ENCODE results near the gene ASXL2.
"Not testable (repeated sequence)": the region's sequence is repeated elsewhere in the genome, so short reads cannot be mapped to it uniquely, and the experiment has no call there.

Gene ASXL2

GRCh38 chr2:25913696-25913973 lies 35.3 kb upstream of the ASXL2 start:
- H3K36me3 ChIP-seq (ENCODE audit: control insufficient read depth, insufficient read depth, low read length); H3K4me3 ChIP-seq (ENCODE audit: insufficient read depth, low read depth, low read length, poor library complexity, severe bottlenecking); H3K4me1 ChIP-seq (ENCODE audit: control insufficient read depth, insufficient read depth, low read length, poor library complexity, severe bottlenecking); DNase-seq; H3K27ac ChIP-seq (ENCODE audit: insufficient read depth, low read length, poor library complexity, severe bottlenecking); H3K9me3 ChIP-seq (ENCODE audit: control insufficient read depth, low read length); H3K27me3 ChIP-seq (replicated peaks; ENCODE audit: control insufficient read depth, insufficient read depth, low read length, poor library complexity, severe bottlenecking): not testable (repeated sequence)

DNA sequence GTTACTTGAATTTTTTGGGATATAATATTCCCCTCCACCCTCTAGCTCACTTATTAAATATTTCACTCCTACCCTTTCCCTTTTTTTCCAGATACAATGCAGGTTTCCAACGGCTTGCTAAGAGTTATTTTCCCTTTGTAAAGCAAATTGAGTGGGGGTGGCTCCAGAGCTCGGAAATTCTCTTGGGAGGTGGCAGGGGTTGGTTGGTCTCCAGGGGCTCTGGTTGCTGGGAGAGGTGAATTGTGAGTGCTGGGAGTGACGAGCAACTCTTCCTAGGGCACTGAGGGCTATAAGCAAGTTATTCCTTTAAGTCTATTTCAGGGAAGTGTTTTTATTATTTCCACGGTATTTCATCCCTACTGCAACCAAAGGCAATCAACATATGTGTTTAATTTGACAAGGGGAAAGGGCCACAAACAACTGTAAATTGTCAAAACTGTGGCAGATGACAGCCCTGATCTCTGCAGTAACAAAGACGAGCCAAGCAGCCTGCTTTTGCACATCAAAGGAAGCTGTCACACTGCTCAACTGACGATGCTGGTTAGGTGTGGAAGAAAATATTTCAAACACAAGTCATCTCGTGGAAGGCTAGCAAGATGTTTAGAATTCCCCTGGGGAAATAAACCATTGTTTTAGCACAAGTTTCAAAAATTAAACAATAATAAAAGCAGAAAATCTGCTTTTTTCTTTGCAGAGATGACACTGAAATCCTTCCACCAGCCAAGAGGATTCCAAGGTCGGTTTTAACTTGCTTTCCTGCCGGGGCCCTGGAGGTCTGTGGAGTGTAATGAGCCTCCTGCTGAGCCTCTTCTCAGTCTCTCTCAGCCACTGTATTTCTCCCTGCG lies 34.8 kb upstream of the ASXL2 start:
- H3K27me3 ChIP-seq (replicated peaks; ENCODE audit: control insufficient read depth, insufficient read depth, low read length, poor library complexity, severe bottlenecking), result no peaks in the 10 kb centered on the region
- H3K4me1 ChIP-seq (ENCODE audit: control insufficient read depth, insufficient read depth, low read length, poor library complexity, severe bottlenecking), result no peaks in the 10 kb centered on the region
- DNase-seq, result no peak
- H3K4me3 ChIP-seq (ENCODE audit: insufficient read depth, low read depth, low read length, poor library complexity, severe bottlenecking), result no peak overlapping the region
- H3K9me3 ChIP-seq (ENCODE audit: control insufficient read depth, low read length), result no peaks in the 10 kb centered on the region
- no peak overlapping the region for H3K27ac ChIP-seq (ENCODE audit: insufficient read depth, low read length, poor library complexity, severe bottlenecking)
- H3K36me3 ChIP-seq (ENCODE audit: control insufficient read depth, insufficient read depth, low read length), result no peaks in the 10 kb centered on the region

DNA sequence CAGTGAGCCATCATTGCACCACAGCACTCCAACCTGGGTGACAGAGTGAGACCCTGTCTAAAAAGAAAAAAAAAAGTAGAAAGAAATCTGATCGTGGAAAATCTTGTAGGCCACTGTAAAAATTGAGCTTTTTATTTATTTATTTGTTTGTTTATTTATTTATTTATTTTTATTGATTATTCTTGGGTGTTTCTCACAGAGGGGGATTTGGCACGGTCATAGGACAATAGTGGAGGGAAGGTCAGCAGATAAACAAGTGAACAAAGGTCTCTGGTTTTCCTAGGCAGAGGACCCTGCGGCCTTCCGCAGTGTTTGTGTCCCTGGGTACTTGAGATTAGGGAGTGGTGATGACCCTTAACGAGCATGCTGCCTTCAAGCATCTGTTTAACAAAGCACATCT lies 31.3 kb upstream of the ASXL2 start:
- not testable (repeated sequence) for H3K27ac ChIP-seq (ENCODE audit: insufficient read depth, low read length, poor library complexity, severe bottlenecking); H3K27me3 ChIP-seq (replicated peaks; ENCODE audit: control insufficient read depth, insufficient read depth, low read length, poor library complexity, severe bottlenecking); DNase-seq; H3K9me3 ChIP-seq (ENCODE audit: control insufficient read depth, low read length); H3K4me1 ChIP-seq (ENCODE audit: control insufficient read depth, insufficient read depth, low read length, poor library complexity, severe bottlenecking); H3K4me3 ChIP-seq (ENCODE audit: insufficient read depth, low read depth, low read length, poor library complexity, severe bottlenecking); H3K36me3 ChIP-seq (ENCODE audit: control insufficient read depth, insufficient read depth, low read length)

- H3K9me3 ChIP-seq (ENCODE audit: control insufficient read depth, low read length), result no peaks in the 10 kb centered on the region
- H3K4me3 ChIP-seq (ENCODE audit: insufficient read depth, low read depth, low read length, poor library complexity, severe bottlenecking), result no peak overlapping the region
- H3K4me1 ChIP-seq (ENCODE audit: control insufficient read depth, insufficient read depth, low read length, poor library complexity, severe bottlenecking), result no peaks in the 10 kb centered on the region
- no peak for DNase-seq
- H3K27ac ChIP-seq (ENCODE audit: insufficient read depth, low read length, poor library complexity, severe bottlenecking), result no peak overlapping the region
- H3K36me3 ChIP-seq (ENCODE audit: control insufficient read depth, insufficient read depth, low read length), result no peaks in the 10 kb centered on the region
- H3K27me3 ChIP-seq (replicated peaks; ENCODE audit: control insufficient read depth, insufficient read depth, low read length, poor library complexity, severe bottlenecking), result no peaks in the 10 kb centered on the region
Observed at GRCh38 chr2:25905126-25905525, 26.8 kb upstream of the ASXL2 start.

GRCh38 chr2:25903216-25903776 lies 25.0 kb upstream of the ASXL2 start:
- DNase-seq, result no peak
- no peak overlapping the region for H3K27ac ChIP-seq (ENCODE audit: insufficient read depth, low read length, poor library complexity, severe bottlenecking)
- no peaks in the 10 kb centered on the region for H3K36me3 ChIP-seq (ENCODE audit: control insufficient read depth, insufficient read depth, low read length)
- no peaks in the 10 kb centered on the region for H3K27me3 ChIP-seq (replicated peaks; ENCODE audit: control insufficient read depth, insufficient read depth, low read length, poor library complexity, severe bottlenecking)
- no peaks in the 10 kb centered on the region for H3K9me3 ChIP-seq (ENCODE audit: control insufficient read depth, low read length)
- H3K4me1 ChIP-seq (ENCODE audit: control insufficient read depth, insufficient read depth, low read length, poor library complexity, severe bottlenecking), result no peaks in the 10 kb centered on the region
- H3K4me3 ChIP-seq (ENCODE audit: insufficient read depth, low read depth, low read length, poor library complexity, severe bottlenecking), result no peak overlapping the region

DNA sequence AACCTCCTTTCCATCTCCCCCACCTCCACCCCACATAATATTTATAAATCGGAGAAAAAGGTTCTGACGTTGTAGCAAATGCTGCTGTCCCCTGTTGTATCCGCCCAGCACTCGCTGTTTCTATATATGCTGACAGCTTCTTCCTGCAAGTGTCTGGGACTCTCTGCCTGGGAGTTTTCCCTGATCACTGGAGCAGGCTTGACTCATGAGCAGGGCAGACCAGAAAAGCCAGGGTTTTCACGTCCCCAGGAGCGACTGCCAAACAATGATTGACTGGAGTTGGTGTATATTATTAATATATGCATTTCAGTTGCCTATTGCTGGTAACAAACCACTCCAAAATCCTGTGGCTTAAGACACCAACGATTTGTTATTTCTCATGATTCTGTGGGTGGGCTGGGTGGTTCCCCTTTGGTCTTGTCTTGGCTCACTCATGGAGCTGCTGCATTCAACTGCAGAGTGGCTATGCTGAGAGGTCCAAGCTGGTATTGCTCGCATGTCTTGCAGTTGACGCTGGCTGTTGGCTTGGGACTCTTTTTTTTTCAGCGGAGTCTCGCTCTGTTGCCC lies 21.2 kb upstream of the ASXL2 start:
- H3K4me1 ChIP-seq (ENCODE audit: control insufficient read depth, insufficient read depth, low read length, poor library complexity, severe bottlenecking), result no peaks in the 10 kb centered on the region
- H3K4me3 ChIP-seq (ENCODE audit: insufficient read depth, low read depth, low read length, poor library complexity, severe bottlenecking), result no peak overlapping the region
- H3K27ac ChIP-seq (ENCODE audit: insufficient read depth, low read length, poor library complexity, severe bottlenecking), result no peak overlapping the region
- H3K9me3 ChIP-seq (ENCODE audit: control insufficient read depth, low read length), result no peaks in the 10 kb centered on the region
- DNase-seq, result no peak
- H3K27me3 ChIP-seq (replicated peaks; ENCODE audit: control insufficient read depth, insufficient read depth, low read length, poor library complexity, severe bottlenecking), result no peaks in the 10 kb centered on the region
- no peaks in the 10 kb centered on the region for H3K36me3 ChIP-seq (ENCODE audit: control insufficient read depth, insufficient read depth, low read length)

GRCh38 chr2:25897506-25897905 lies 19.2 kb upstream of the ASXL2 start:
- H3K9me3 ChIP-seq (ENCODE audit: control insufficient read depth, low read length), result no peaks in the 10 kb centered on the region
- H3K4me3 ChIP-seq (ENCODE audit: insufficient read depth, low read depth, low read length, poor library complexity, severe bottlenecking), result no peak overlapping the region
- no peaks in the 10 kb centered on the region for H3K27me3 ChIP-seq (replicated peaks; ENCODE audit: control insufficient read depth, insufficient read depth, low read length, poor library complexity, severe bottlenecking)
- no peak for DNase-seq
- H3K4me1 ChIP-seq (ENCODE audit: control insufficient read depth, insufficient read depth, low read length, poor library complexity, severe bottlenecking), result no peaks in the 10 kb centered on the region
- H3K27ac ChIP-seq (ENCODE audit: insufficient read depth, low read length, poor library complexity, severe bottlenecking), result no peak overlapping the region
- H3K36me3 ChIP-seq (ENCODE audit: control insufficient read depth, insufficient read depth, low read length), result no peaks in the 10 kb centered on the region

DNA sequence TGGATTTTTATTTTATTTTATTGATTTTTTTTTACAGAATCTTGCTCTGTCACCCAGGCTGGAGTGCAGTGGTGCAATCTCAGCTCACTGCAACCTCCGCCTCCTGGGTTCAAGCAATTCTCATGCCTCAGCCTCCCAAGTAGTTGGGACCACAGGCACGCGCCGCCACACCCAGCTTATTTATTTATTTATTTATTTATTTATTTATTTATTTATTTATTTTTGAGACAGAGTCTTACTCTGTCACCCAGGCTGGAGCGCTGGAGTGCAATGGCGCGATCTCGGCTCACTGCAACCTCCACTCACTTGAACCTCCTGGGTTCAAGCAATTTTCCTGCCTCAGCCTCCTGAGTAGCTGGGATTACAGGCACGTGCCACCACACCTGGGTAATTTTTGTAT lies 18.0 kb upstream of the ASXL2 start:
- H3K4me3 ChIP-seq (ENCODE audit: insufficient read depth, low read depth, low read length, poor library complexity, severe bottlenecking); H3K9me3 ChIP-seq (ENCODE audit: control insufficient read depth, low read length); H3K4me1 ChIP-seq (ENCODE audit: control insufficient read depth, insufficient read depth, low read length, poor library complexity, severe bottlenecking); H3K36me3 ChIP-seq (ENCODE audit: control insufficient read depth, insufficient read depth, low read length); H3K27ac ChIP-seq (ENCODE audit: insufficient read depth, low read length, poor library complexity, severe bottlenecking); H3K27me3 ChIP-seq (replicated peaks; ENCODE audit: control insufficient read depth, insufficient read depth, low read length, poor library complexity, severe bottlenecking); DNase-seq: not testable (repeated sequence)

DNA sequence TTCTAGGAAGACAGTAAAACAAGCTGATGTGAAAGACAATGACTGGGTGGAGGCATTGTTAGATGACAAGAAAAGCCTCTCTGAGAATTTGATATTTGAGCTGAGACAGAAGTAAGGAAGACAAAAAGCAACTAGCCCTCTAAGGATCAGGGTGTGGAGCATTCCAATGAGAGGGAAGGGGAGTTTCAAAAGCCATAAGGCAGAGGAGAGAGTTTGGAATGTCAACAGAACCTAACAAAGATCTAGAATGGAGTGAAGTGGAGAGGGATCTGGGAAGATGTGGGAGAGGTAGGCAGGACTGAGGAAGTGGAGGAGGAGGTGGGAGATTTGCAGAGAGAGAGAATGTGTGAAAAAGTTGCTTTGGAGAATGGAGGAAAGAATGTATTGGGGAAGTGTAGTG lies 17.3 kb upstream of the ASXL2 start:
- DNase-seq, result no peak
- Histone ChIP-seq H3K4me3 (ENCODE audit: insufficient read depth, low read depth, low read length, poor library complexity, severe bottlenecking) (no peak overlapping the region), H3K9me3 (ENCODE audit: control insufficient read depth, low read length) (no peaks in the 10 kb centered on the region), H3K4me1 (ENCODE audit: control insufficient read depth, insufficient read depth, low read length, poor library complexity, severe bottlenecking) (no peaks in the 10 kb centered on the region), H3K27me3 (replicated peaks; ENCODE audit: control insufficient read depth, insufficient read depth, low read length, poor library complexity, severe bottlenecking) (no peaks in the 10 kb centered on the region), H3K27ac (ENCODE audit: insufficient read depth, low read length, poor library complexity, severe bottlenecking) (no peak overlapping the region), H3K36me3 (ENCODE audit: control insufficient read depth, insufficient read depth, low read length) (no peaks in the 10 kb centered on the region)

DNA sequence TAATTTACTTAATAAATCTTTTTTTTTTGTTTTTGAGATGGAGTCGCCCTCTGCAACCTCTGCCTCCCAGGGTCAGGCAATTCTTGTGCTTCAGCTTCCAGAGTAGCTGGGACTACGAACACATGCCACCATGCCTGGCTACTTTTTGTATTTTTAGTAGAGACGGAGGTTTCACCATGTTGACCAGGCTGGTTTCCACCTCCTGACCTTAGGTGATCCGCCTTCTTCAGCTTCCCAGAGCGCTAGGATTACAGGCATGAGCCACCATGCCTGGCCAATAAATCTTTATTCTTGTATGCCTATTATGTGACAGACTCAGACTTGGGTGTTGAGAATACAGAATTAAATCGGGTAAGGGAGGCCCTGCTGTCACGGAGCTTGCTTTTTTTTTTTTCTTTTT lies 16.7 kb upstream of the ASXL2 start:
- H3K9me3 ChIP-seq (ENCODE audit: control insufficient read depth, low read length), result no peaks in the 10 kb centered on the region
- no peaks in the 10 kb centered on the region for H3K27me3 ChIP-seq (replicated peaks; ENCODE audit: control insufficient read depth, insufficient read depth, low read length, poor library complexity, severe bottlenecking)
- no peak for DNase-seq
- H3K27ac ChIP-seq (ENCODE audit: insufficient read depth, low read length, poor library complexity, severe bottlenecking), result no peak overlapping the region
- no peaks in the 10 kb centered on the region for H3K36me3 ChIP-seq (ENCODE audit: control insufficient read depth, insufficient read depth, low read length)
- H3K4me1 ChIP-seq (ENCODE audit: control insufficient read depth, insufficient read depth, low read length, poor library complexity, severe bottlenecking), result no peaks in the 10 kb centered on the region
- no peak overlapping the region for H3K4me3 ChIP-seq (ENCODE audit: insufficient read depth, low read depth, low read length, poor library complexity, severe bottlenecking)
